Measurements from ENCODE around the gene KRT20. TPM values are rescaled to one million over a fixed set of nuclear protein-coding genes. Genes with fewer than 3 reads are reported as not detected.

Gene KRT20
- total RNA-seq, 1 experiment from 2014 or later, result not detected

- H3K27me3 ChIP-seq (replicated peaks; ENCODE audit: insufficient read depth, low read depth, low read length, poor library complexity), result no peaks in the 10 kb centered on the region
- TF ChIP-seq CTCF (conservative IDR thresholded peaks at IDR 0.05; ENCODE audit: low read depth, low read length), result no peak
- no peak for TF ChIP-seq EZH2 (IDR thresholded peaks at IDR 0.05; ENCODE audit: borderline replicate concordance, low read depth, low read length, poor library complexity, severe bottlenecking)
- no peaks in the 10 kb centered on the region for H3K9me3 ChIP-seq (ENCODE audit: low read depth, low read length, poor library complexity, severe bottlenecking)
- peaks cover 18% of the 10 kb centered on the region for H3K4me1 ChIP-seq (ENCODE audit: insufficient read depth, low read length, poor library complexity, severe bottlenecking)
- POLR2A ChIA-PET (ENCODE audit: low non-redundant PET), result no interaction called here
- intact Hi-C loops (cut with micrococcal nuclease; ENCODE audit: unreplicated experiment), result no loop called here
- BruUV-seq (replicated peaks), result no TSS peak
- no peak overlapping the region for H3K27ac ChIP-seq (ENCODE audit: low read depth, low read length, poor library complexity, severe bottlenecking)
- no peak for DNase-seq (ENCODE audit: low spot score)
- H3K36me3 ChIP-seq (ENCODE audit: insufficient read depth, low read length, poor library complexity, severe bottlenecking), result no peaks in the 10 kb centered on the region
- CTCF ChIA-PET, result no interaction called here
- H3K4me3 ChIP-seq (ENCODE audit: low read depth, low read length, poor library complexity, severe bottlenecking), result no peak overlapping the region
Observed at GRCh38 chr17:40914075-40914855, 29.2 kb upstream of the KRT20 start.

- CTCF ChIA-PET, result no interaction called here
- TF ChIP-seq EZH2 (IDR thresholded peaks at IDR 0.05; ENCODE audit: borderline replicate concordance, low read depth, low read length, poor library complexity, severe bottlenecking) (no peak), CTCF (conservative IDR thresholded peaks at IDR 0.05; ENCODE audit: low read depth, low read length) (no peak)
- Histone ChIP-seq H3K27ac (ENCODE audit: low read depth, low read length, poor library complexity, severe bottlenecking) (peak overlapping the region; percentile 23), H3K9me3 (ENCODE audit: low read depth, low read length, poor library complexity, severe bottlenecking) (no peaks in the 10 kb centered on the region), H3K27me3 (replicated peaks; ENCODE audit: insufficient read depth, low read depth, low read length, poor library complexity) (no peaks in the 10 kb centered on the region), H3K36me3 (ENCODE audit: insufficient read depth, low read length, poor library complexity, severe bottlenecking) (no peaks in the 10 kb centered on the region), H3K4me1 (ENCODE audit: insufficient read depth, low read length, poor library complexity, severe bottlenecking) (peaks cover 31% of the 10 kb centered on the region), H3K4me3 (ENCODE audit: low read depth, low read length, poor library complexity, severe bottlenecking) (no peak overlapping the region)
- DNase-seq (ENCODE audit: low spot score), result no peak
- POLR2A ChIA-PET (ENCODE audit: low non-redundant PET), result interaction anchor here (0.7 kb wide), 1 partner anchor 1547 kb away, joined by 10 read pairs; no protein-coding TSS in a partner anchor
- BruUV-seq (replicated peaks), result no TSS peak
- intact Hi-C loops (cut with micrococcal nuclease; ENCODE audit: unreplicated experiment), result no loop called here
Observed at GRCh38 chr17:40912486-40913210, 27.6 kb upstream of the KRT20 start.

- BruUV-seq (replicated peaks), result no TSS peak
- H3K27me3 ChIP-seq (replicated peaks; ENCODE audit: insufficient read depth, low read depth, low read length, poor library complexity), result no peaks in the 10 kb centered on the region
- peak overlapping the region; percentile 87 for H3K27ac ChIP-seq (ENCODE audit: low read depth, low read length, poor library complexity, severe bottlenecking)
- POLR2A ChIA-PET (ENCODE audit: low non-redundant PET), result interaction anchor here (0.5 to 0.6 kb wide), 2 partner anchors 237 to 578 kb away, joined by 4 read pairs; no protein-coding TSS in a partner anchor
- TF ChIP-seq EZH2 (IDR thresholded peaks at IDR 0.05; ENCODE audit: borderline replicate concordance, low read depth, low read length, poor library complexity, severe bottlenecking) (no peak), CTCF (conservative IDR thresholded peaks at IDR 0.05; ENCODE audit: low read depth, low read length) (no peak)
- intact Hi-C loops (cut with micrococcal nuclease; ENCODE audit: unreplicated experiment), result loop anchor here (2.0 kb wide), 1 partner anchor 586 kb away; no protein-coding TSS in a partner anchor
- no peaks in the 10 kb centered on the region for H3K36me3 ChIP-seq (ENCODE audit: insufficient read depth, low read length, poor library complexity, severe bottlenecking)
- H3K9me3 ChIP-seq (ENCODE audit: low read depth, low read length, poor library complexity, severe bottlenecking), result no peaks in the 10 kb centered on the region
- CTCF ChIA-PET, result no interaction called here
- H3K4me1 ChIP-seq (ENCODE audit: insufficient read depth, low read length, poor library complexity, severe bottlenecking), result peaks cover 32% of the 10 kb centered on the region
- H3K4me3 ChIP-seq (ENCODE audit: low read depth, low read length, poor library complexity, severe bottlenecking), result no peak overlapping the region
- DNase-seq (ENCODE audit: low spot score), result no peak
Observed at GRCh38 chr17:40910441-40910841, 25.4 kb upstream of the KRT20 start.
